Hindlimb muscle (tissue), 1 donor: Measurements from ENCODE around the gene CLEC4G. TPM values are rescaled to one million over a fixed set of nuclear protein-coding genes. Genes with fewer than 3 reads are reported as not detected.
"Not testable (repeated sequence)": the region's sequence is repeated elsewhere in the genome, so short reads cannot be mapped to it uniquely, and the experiment has no call there.

ENCODE experiments used
- DNase-seq: peaks from one replicate; pipeline ENCODE4 v3.0.0-alpha.2; 2013
- polyA plus RNA-seq: library from polyadenylated mRNA; unstranded; fragments of 120-200 nt; gene quantifications from one replicate; pipeline ENCODE4 v1.2.1, GENCODE V29; 2013; ENCODE audit not compliant: insufficient read length

CLEC4G gene, protein sequence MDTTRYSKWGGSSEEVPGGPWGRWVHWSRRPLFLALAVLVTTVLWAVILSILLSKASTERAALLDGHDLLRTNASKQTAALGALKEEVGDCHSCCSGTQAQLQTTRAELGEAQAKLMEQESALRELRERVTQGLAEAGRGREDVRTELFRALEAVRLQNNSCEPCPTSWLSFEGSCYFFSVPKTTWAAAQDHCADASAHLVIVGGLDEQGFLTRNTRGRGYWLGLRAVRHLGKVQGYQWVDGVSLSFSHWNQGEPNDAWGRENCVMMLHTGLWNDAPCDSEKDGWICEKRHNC
- not detected for polyA plus RNA-seq

GRCh38 chr19:7732045-7732444 lies at the start of gene CLEC4G:
TSS of gene CLEC4G (minus strand) at chr19:7732110. CDS start at chr19:7732102, 8 bp downstream.
- DNase-seq, result no peak

- DNase-seq, result no peak
Measured at GRCh38 chr19:7781157-7781556, 49.2 kb upstream of the CLEC4G start.

DNA sequence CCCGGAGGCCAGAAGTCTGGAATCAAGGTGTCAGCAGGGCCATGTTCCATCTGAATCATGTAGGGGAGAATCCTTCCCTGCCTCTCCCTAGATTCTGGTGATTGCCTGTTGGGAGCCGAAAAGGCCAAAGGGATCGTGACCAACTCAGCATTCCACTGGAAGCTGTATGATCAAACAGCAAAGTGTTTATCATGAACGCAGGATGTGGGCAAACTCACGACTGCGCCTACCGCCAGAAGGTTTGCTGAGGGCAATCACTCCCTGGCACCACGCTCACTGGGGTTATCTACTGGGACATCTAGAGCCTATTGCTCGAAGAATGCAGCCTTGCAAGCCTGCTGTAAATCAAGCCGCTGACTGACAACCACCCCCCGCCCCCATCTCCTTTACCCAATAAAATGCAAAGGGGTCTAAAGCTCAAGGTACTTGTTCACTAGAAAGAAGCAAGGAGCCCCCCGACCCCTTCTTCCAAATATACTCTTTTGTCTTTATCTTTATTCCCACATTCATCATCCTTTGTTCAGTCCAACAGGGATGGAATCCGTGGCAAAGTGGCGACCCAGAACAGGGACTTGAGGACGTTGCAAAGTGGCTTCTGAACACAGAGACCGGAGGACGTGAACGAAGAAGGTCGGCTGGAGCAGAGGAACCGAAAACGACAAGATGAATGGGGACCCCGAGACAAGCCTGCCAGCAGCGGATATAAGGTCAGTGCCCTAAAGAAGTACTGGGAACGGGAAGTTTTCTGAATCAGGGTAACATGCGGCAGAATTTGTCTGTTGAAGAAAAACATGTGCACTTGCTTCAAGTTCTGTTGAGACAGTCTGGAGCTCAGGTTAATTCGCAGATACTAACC lies 47.9 kb upstream of the CLEC4G start:
- DNase-seq, result no peak

DNA sequence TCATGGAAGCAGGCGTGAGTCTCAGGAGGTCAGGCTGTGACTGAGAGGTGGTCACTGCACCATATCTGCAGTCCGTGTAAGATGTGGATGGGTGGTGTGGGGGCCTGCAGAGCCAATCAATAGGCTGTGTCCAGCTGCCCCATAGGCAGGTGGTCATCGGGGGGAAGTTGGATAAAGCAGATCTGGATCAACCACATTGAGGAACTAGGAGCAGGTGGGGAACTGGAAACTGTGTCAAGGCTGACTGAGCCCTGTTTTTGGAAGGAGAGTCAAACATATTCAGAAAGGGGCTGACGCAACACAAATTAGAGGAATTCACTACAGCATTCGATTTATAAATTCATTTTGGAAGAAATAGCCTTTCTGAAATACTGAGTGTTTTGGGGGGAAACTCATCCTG lies 46.2 kb upstream of the CLEC4G start:
- DNase-seq, result no peak

DNA sequence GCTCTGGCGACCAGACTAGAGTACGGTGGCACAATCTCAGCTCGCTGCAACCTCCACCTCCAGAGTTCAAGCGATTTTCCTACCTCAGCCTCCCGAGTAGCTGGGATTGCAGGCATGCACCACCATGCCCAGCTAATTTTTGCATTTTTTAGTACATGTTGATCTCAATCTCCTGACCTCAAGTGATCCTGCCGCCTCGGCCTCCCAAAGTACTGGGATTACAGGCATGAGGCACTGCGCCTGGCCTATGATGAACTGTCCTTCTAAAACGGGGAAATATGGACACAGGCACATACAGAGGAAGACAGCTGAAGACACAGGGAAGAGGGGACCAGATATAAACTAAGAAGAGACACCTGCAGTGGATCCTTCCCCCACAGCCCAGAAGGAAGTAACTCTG lies 43.9 kb upstream of the CLEC4G start:
- DNase-seq, result no peak

DNA sequence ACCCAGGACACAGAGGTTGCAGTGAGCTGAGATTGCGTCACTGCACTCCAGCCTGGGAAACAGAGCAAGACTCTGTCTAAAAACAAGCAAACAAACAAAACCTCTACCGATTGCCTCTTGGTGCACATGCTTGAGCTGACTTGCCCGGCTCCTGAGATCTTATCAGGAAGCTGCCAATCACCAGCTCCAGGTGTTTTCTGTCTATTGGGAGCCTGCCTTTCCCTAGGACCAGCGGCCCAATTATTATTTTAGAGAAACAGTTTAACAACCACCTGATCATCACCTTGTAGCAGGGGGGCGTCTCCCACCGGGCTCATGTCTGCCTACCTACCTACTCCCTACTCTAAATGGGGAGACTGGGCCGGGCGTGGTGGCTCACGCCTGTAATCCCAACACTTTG lies 41.9 kb upstream of the CLEC4G start:
- DNase-seq, result no peak

DNA sequence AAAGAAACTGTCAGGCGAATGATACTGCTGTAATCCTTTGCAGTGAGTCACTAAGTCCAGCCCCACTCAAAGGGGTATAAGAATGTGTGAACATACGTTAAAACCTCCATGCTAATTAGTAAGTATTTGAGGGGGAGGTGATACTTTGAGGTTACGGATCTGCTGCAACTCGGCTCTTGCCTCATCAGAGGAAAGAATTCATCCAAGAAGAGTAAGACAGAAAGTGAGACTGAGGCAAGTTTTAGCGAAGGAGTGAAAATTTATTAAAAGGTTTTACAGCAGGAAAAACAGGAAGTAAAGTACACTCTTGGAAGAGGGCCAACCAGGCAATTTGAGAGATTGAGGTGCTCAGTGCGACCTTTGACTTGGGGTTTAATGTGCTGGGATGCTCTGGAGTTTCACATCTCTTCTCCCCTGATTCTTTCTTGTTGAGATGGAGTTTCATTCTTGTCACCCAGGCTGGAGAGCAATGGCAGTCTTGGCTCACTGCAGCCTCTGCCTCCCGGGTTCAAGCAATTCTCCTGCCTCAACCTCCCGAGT lies 40.9 kb upstream of the CLEC4G start:
- no peak for DNase-seq

DNA sequence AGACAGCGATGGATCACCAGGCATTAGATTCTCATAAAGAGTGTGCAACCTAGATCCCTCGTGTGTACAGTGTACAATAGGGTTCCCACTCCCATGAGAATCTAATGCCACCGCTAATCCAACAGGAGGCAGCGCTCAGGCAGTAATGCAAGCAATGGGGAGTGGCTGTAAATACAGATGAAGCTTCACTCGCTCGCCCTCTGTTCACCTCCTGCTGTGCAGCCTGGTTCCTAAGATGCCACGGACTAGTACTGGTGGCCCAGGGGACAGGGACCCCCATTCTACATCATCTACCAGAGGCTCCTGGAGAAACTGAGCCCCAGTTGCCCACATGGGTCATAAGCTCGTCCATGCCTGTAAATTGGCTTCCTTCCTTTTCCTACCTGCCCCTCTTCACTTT lies 39.2 kb upstream of the CLEC4G start:
- DNase-seq, result no peak

GRCh38 chr19:7769171-7769570 lies 37.3 kb upstream of the CLEC4G start:
- DNase-seq, result no peak

- DNase-seq, result no peak
Measured at GRCh38 chr19:7767487-7767886, 35.6 kb upstream of the CLEC4G start.

DNA sequence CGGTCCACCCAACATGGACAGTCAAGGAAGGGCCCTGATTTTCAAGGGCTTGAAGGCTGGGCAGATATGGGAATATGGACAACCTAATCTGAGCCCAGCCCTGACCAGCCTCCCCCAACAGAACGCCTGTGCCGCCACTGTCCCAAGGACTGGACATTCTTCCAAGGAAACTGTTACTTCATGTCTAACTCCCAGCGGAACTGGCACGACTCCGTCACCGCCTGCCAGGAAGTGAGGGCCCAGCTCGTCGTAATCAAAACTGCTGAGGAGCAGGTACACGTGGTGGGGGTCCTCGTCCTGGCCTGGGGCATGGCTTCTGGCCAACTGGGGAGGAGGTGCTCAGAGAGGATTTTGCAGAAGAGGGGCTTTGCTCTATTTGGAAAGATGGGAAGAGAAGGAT lies 34.6 kb upstream of the CLEC4G start:
- DNase-seq, result no peak

DNA sequence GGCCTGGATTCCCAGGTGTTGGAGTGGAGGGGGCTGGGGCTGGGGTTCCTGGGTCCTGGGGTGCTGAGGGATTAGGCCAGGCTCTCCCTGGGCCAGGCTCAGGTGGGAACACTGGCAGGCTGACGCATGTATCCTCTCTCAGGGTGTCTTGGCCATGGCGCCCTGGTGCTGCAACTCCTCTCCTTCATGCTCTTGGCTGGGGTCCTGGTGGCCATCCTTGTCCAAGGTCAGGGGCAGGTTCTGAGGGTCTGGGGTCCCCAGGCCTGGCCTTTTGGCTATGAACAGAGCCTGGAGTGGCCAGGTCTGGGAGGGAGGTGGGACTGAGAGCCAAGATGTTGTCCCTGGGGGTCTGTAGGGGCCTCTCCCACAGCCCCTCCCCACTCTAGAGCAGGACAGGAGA lies 33.1 kb upstream of the CLEC4G start:
- DNase-seq, result not testable (repeated sequence)

DNA sequence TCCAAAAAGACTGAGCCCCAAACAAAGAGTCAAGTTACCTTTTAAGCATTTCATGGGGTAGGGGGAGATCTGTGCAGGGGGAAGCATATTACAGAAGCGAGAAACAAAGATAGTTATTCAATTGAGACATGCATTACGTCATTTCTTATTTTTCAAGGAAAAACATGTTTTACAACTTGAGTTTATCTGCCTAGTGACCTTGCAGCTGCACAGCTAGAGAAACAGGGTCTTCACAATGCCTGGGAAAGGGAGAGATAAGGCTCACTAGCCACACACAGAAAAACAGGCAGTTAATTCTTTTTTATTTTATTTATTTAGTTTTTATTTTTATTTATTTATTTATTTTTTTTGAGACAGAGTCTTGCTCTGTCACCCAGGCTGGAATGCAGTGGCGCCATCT lies 32.2 kb upstream of the CLEC4G start:
- DNase-seq, result not testable (repeated sequence)

GRCh38 chr19:7763696-7764095 lies 31.8 kb upstream of the CLEC4G start:
- DNase-seq, result no peak

DNA sequence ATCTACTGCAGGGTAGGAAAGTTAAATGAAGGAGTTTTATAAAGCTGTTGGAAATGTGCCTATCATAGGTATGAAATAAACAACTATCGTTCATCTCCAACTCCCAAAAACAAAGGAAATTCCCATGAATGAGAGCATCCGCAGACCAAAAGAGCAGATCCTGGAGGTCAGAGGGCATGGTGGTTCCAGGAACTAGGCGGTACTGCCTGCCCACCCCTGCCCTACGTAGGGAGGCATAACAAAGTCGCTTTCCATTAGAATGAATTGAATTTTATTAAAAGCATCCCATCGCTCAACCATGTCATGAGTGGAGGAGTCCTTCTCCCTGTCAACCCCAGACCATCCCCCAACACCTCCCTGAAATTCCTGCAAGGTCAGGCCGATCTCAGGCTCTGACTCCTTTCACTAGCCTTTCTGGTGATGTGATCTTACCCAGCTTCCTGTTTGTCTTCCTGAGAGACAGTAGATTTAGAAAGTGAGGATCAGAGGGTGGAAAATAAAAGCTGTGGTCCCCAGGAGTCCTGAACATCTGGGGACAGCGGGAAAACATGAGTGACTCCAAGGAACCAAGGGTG lies 30.9 kb upstream of the CLEC4G start, which contains the start of gene CLEC4M:
Gene CLEC4M, plus strand, starts transcription at position 525 of the 575 bp plus-strand sequence. Its CDS starts 24 bp downstream, at position 549.
- no peak for DNase-seq

GRCh38 chr19:7759156-7759555 lies 27.2 kb upstream of the CLEC4G start:
- DNase-seq, result no peak

DNA sequence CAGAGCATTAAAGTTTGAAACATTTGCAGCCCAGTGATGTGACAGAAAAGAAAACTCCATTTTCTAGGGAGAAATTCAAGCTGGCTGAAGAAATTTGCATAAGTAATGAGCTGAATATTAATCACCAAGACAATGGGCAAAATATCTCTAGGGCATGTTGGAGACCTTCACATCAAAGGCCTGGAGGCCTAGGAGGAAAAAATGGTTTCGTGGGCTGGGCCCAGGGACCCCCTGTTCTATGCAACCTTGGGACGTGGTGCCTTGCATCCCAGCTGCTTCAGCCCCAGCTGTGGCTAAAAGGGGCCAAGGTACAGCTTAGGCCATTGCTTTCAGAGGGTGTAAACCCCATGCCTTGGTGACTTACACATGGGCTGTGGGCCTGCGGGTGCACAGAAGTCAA lies 25.4 kb upstream of the CLEC4G start:
- no peak for DNase-seq

DNA sequence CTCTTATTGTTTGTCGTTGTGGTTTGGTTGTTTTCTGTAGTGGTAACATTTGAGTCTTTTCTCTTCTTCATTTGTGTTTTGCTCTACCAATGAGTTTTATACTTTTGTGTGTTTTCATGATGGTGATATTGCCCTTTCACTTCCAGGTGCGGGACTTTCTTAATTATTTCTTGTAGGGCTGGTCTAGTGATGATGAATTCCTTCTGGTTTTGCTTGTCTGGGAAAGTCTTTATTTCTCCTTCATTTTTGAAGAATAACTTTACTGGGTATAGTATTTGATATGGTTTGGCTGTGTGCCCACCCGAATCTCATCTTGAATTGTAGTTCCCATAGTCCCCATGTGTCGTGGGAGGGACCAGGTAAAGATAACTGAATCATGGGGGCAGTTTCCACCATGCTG lies 24.3 kb upstream of the CLEC4G start:
- no peak for DNase-seq

- DNase-seq, result no peak
Measured at GRCh38 chr19:7751157-7751783, 19.4 kb upstream of the CLEC4G start.

DNA sequence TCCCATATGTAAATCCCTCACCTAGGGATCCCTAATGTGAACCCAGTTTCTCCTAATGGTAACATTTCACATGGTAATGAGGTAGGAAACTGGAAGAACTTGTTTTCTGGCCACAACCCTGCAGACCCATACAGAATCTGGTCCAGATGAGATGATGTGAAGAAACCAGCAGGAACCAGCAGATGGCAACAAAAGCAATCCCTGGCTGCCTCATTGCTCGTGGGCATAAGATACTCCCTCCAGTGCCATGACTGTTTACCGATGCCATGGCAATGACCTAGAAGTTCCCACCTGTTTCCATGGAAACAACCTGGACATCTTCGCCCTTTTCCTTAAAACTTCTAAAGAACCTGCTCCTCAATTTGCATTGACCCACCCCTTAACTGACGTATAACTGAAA lies 16.8 kb upstream of the CLEC4G start:
- DNase-seq, result no peak

GRCh38 chr19:7748171-7748570 lies 16.3 kb upstream of the CLEC4G start:
- DNase-seq, result no peak
